ENCODE data around the gene ALDH5A1. TPM values are rescaled to one million over a fixed set of nuclear protein-coding genes. Genes with fewer than 3 reads are reported as not detected.

Gene ALDH5A1
- total and polyA plus RNA-seq, 2 of the 13 experiments (the other 11 are each of a cell fraction or from before 2014, with no cell fraction given), result 12.8 to 32.5 TPM

- TF ChIP-seq RCOR2 (CRISPR knock-in tag; IDR thresholded peaks at IDR 0.05) (0 out of 2 replicates have a peak, but pooled peaks have one; percentile 30), ZNF484 (CRISPR knock-in tag; IDR thresholded peaks at IDR 0.05; ENCODE audit: borderline replicate concordance, low read depth) (no peak), TCF7 (IDR thresholded peaks at IDR 0.05; ENCODE audit: low read depth) (0 out of 2 replicates have a peak, but pooled peaks have one; percentile 33), FOXO4 (CRISPR knock-in tag; conservative IDR thresholded peaks at IDR 0.05) (no peak), JDP2 (CRISPR knock-in tag; IDR thresholded peaks at IDR 0.05; ENCODE audit: borderline replicate concordance) (no peak), GATAD1 (CRISPR knock-in tag; IDR thresholded peaks at IDR 0.05) (peak; percentile 63), ERF (CRISPR knock-in tag; IDR thresholded peaks at IDR 0.05) (0 out of 2 replicates have a peak, but pooled peaks have one; percentile 27), ZFP41 (CRISPR knock-in tag; IDR thresholded peaks at IDR 0.05; ENCODE audit: borderline replicate concordance) (no peak), HMGXB3 (CRISPR knock-in tag; IDR thresholded peaks at IDR 0.05; ENCODE audit: borderline replicate concordance) (peak; percentile 70; the same call in 1 of the 2 replicates), ZNF720 (CRISPR knock-in tag; IDR thresholded peaks at IDR 0.05) (no peak), ZNF382 (CRISPR knock-in tag; IDR thresholded peaks at IDR 0.05; ENCODE audit: borderline replicate concordance) (no peak)
- TF ChIP-seq, protein P1, sequence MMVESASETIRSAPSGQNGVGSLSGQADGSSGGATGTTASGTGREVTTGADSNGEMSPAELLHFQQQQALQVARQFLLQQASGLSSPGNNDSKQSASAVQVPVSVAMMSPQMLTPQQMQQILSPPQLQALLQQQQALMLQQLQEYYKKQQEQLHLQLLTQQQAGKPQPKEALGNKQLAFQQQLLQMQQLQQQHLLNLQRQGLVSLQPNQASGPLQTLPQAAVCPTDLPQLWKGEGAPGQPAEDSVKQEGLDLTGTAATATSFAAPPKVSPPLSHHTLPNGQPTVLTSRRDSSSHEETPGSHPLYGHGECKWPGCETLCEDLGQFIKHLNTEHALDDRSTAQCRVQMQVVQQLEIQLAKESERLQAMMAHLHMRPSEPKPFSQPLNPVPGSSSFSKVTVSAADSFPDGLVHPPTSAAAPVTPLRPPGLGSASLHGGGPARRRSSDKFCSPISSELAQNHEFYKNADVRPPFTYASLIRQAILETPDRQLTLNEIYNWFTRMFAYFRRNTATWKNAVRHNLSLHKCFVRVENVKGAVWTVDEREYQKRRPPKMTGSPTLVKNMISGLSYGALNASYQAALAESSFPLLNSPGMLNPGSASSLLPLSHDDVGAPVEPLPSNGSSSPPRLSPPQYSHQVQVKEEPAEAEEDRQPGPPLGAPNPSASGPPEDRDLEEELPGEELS (CRISPR knock-in tag; IDR thresholded peaks at IDR 0.05), result peak; percentile 80
- TF ChIP-seq, protein P2, sequence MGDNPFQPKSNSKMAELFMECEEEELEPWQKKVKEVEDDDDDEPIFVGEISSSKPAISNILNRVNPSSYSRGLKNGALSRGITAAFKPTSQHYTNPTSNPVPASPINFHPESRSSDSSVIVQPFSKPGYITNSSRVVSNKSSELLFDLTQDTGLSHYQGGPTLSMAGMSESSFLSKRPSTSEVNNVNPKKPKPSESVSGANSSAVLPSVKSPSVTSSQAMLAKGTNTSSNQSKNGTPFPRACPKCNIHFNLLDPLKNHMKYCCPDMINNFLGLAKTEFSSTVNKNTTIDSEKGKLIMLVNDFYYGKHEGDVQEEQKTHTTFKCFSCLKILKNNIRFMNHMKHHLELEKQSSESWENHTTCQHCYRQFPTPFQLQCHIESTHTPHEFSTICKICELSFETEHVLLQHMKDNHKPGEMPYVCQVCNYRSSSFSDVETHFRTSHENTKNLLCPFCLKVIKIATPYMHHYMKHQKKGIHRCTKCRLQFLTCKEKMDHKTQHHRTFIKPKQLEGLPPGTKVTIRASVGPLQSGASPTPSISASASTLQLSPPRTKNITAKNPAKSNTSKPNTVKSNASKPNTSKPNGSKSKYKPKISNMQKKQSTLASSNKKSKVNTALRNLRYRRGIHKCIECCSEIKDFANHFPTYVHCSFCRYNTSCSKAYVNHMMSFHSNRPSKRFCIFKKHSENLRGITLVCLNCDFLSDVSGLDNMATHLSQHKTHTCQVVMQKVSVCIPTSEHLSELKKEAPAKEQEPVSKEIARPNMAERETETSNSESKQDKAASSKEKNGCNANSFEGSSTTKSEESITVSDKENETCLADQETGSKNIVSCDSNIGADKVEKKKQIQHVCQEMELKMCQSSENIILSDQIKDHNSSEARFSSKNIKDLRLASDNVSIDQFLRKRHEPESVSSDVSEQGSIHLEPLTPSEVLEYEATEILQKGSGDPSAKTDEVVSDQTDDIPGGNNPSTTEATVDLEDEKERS (CRISPR knock-in tag; IDR thresholded peaks at IDR 0.05), result no peak
- TF ChIP-seq, protein P3, sequence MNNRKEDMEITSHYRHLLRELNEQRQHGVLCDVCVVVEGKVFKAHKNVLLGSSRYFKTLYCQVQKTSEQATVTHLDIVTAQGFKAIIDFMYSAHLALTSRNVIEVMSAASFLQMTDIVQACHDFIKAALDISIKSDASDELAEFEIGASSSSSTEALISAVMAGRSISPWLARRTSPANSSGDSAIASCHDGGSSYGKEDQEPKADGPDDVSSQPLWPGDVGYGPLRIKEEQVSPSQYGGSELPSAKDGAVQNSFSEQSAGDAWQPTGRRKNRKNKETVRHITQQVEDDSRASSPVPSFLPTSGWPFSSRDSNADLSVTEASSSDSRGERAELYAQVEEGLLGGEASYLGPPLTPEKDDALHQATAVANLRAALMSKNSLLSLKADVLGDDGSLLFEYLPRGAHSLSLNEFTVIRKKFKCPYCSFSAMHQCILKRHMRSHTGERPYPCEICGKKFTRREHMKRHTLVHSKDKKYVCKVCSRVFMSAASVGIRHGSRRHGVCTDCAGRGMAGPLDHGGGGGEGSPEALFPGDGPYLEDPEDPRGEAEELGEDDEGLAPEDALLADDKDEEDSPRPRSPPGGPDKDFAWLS (CRISPR knock-in tag; IDR thresholded peaks at IDR 0.05; ENCODE audit: borderline replicate concordance), result no peak
These were observed 10.1 kb downstream of the ALDH5A1 start (continued) for GRCh38 chr6:24504649-24505586.

Data from HepG2 (cell line).